Neural cell (in vitro differentiated cells): ENCODE results near the gene PRR36.

Experiments used
- EP300 ChIP-seq: fragments of 450-650 bp; conservative IDR thresholded peaks from 2 replicates; pipeline ENCODE4 v1.6.1; 2014; ENCODE audit warnings: antibody characterized with exemption, mild to moderate bottlenecking, moderate library complexity; ENCODE audit not compliant: poor library complexity, severe bottlenecking
- EZH2 ChIP-seq: fragments of 200-600, 300-800 bp; shearing (Covaris generic), sonication (generic); IDR thresholded peaks from 2 replicates; pipeline ENCODE4 v1.6.1; 2014; ENCODE audit warnings: antibody characterized with exemption, low read length, borderline replicate concordance, mild to moderate bottlenecking; ENCODE audit not compliant: insufficient read depth, poor library complexity, severe bottlenecking
- POLR2AphosphoS5 ChIP-seq: IDR thresholded peaks from 2 replicates; pipeline ENCODE4 v1.6.1; 2012
- RAD21 ChIP-seq: fragments of 450-650 bp; conservative IDR thresholded peaks from 2 replicates; pipeline ENCODE4 v1.6.1; 2014; ENCODE audit warnings: antibody characterized with exemption, mild to moderate bottlenecking, moderate library complexity
- SMC3 ChIP-seq: fragments of 450-650 bp; conservative IDR thresholded peaks from 2 replicates; pipeline ENCODE4 v1.6.1; 2014; ENCODE audit warnings: antibody characterized with exemption, mild to moderate bottlenecking, moderate library complexity; ENCODE audit not compliant: poor library complexity
- TAF1 ChIP-seq: IDR thresholded peaks from 2 replicates; pipeline ENCODE4 v1.6.1; 2012; ENCODE audit warnings: low read depth
- TF ChIP-seq, protein P1 (sequence below): fragments of 450-650 bp; IDR thresholded peaks from 2 replicates; pipeline ENCODE4 v1.5.1; 2014; ENCODE audit warnings: antibody characterized with exemption, mild to moderate bottlenecking, moderate library complexity; ENCODE audit not compliant: poor library complexity, severe bottlenecking
- TF ChIP-seq, protein P2 (sequence below): IDR thresholded peaks from 2 replicates; pipeline ENCODE4 v1.6.1; 2012; ENCODE audit warnings: borderline replicate concordance

DNA sequence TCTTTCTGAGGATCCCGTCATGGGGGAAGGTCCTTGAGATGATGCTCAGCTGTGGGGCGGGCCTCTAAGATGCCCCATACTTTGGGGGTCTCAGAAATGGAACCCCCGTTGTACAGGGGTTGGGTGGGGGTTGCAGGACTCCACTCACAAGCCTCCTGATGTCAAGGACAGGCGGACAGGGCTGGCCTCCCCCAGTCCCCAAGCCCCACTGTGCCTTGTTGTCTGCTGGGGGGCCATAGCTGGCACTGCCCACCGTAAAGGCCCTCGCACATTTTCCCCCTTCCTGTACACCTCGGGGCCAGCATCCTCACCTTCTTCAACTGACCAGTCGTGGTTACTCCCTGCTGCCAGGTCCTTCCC lies 48.6 kb upstream of the PRR36 start:
- no peak for TF ChIP-seq TAF1
- no peak for TF ChIP-seq EP300
- TF ChIP-seq, protein P1, sequence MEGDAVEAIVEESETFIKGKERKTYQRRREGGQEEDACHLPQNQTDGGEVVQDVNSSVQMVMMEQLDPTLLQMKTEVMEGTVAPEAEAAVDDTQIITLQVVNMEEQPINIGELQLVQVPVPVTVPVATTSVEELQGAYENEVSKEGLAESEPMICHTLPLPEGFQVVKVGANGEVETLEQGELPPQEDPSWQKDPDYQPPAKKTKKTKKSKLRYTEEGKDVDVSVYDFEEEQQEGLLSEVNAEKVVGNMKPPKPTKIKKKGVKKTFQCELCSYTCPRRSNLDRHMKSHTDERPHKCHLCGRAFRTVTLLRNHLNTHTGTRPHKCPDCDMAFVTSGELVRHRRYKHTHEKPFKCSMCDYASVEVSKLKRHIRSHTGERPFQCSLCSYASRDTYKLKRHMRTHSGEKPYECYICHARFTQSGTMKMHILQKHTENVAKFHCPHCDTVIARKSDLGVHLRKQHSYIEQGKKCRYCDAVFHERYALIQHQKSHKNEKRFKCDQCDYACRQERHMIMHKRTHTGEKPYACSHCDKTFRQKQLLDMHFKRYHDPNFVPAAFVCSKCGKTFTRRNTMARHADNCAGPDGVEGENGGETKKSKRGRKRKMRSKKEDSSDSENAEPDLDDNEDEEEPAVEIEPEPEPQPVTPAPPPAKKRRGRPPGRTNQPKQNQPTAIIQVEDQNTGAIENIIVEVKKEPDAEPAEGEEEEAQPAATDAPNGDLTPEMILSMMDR: no peak
- no peak for TF ChIP-seq RAD21
- no peak for TF ChIP-seq EZH2
- no peak for TF ChIP-seq POLR2AphosphoS5
- no peak for TF ChIP-seq SMC3
- TF ChIP-seq, protein P2, sequence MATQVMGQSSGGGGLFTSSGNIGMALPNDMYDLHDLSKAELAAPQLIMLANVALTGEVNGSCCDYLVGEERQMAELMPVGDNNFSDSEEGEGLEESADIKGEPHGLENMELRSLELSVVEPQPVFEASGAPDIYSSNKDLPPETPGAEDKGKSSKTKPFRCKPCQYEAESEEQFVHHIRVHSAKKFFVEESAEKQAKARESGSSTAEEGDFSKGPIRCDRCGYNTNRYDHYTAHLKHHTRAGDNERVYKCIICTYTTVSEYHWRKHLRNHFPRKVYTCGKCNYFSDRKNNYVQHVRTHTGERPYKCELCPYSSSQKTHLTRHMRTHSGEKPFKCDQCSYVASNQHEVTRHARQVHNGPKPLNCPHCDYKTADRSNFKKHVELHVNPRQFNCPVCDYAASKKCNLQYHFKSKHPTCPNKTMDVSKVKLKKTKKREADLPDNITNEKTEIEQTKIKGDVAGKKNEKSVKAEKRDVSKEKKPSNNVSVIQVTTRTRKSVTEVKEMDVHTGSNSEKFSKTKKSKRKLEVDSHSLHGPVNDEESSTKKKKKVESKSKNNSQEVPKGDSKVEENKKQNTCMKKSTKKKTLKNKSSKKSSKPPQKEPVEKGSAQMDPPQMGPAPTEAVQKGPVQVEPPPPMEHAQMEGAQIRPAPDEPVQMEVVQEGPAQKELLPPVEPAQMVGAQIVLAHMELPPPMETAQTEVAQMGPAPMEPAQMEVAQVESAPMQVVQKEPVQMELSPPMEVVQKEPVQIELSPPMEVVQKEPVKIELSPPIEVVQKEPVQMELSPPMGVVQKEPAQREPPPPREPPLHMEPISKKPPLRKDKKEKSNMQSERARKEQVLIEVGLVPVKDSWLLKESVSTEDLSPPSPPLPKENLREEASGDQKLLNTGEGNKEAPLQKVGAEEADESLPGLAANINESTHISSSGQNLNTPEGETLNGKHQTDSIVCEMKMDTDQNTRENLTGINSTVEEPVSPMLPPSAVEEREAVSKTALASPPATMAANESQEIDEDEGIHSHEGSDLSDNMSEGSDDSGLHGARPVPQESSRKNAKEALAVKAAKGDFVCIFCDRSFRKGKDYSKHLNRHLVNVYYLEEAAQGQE: no peak
